HFFc6 (cell line): Measurements from ENCODE around the gene FGF9. TPM values are rescaled to one million over a fixed set of nuclear protein-coding genes. Genes with fewer than 3 reads are reported as not detected.

Source experiments
- DNase-seq: peaks from one replicate; pipeline ENCODE4 v3.0.0-alpha.2; 2018
- H3K27ac Mint-ChIP-seq: 2 replicates; pipeline ENCODE4 v1.8.0; 2020; ENCODE audit warnings: mild to moderate bottlenecking, mixed read lengths
- H3K27me3 Mint-ChIP-seq: 2 replicates; pipeline ENCODE4 v1.8.0; 2021; ENCODE audit warnings: mild to moderate bottlenecking, moderate library complexity, mixed read lengths; ENCODE audit not compliant: insufficient read depth
- H3K36me3 Mint-ChIP-seq: 2 replicates; pipeline ENCODE4 v1.8.0; 2021; ENCODE audit warnings: low read depth, mixed read lengths
- H3K4me1 Mint-ChIP-seq: 2 replicates; pipeline ENCODE4 v1.8.0; 2020; ENCODE audit warnings: low read depth, mixed read lengths
- H3K4me3 Mint-ChIP-seq: 2 replicates; pipeline ENCODE4 v1.8.0; 2020; ENCODE audit warnings: mild to moderate bottlenecking, moderate library complexity, mixed read lengths
- H3K9me3 Mint-ChIP-seq: 2 replicates; pipeline ENCODE4 v1.8.0; 2020; ENCODE audit warnings: mild to moderate bottlenecking, mixed read lengths
- long read RNA-seq: library from polyadenylated mRNA; unstranded; transcript quantifications from one replicate; pipeline ENCODE4 v2.0.0, GENCODE V29; 2019
- total RNA-seq, 6 experiments: library from RNA; stranded (reverse); fragmentation: NEBNext Ultra II Directional; extraction: Animal tissue kit (Norgen Biotek cat#: 25700); gene quantifications; 2 replicates in 1 of 6; 3 replicates in 5 of 6; pipeline ENCODE4 v1.2.3, GENCODE V29; 2021
- TF ChIP-seq, protein P1 (sequence below): fragments of 200-600 bp; sonication (generic); IDR thresholded peaks from 2 replicates; pipeline ENCODE4 v1.5.0; 2021; ENCODE audit warnings: antibody characterized with exemption, mild to moderate bottlenecking

The FGF9 gene
- not detected for total RNA-seq
- long read RNA-seq: 0 reads

DNA sequence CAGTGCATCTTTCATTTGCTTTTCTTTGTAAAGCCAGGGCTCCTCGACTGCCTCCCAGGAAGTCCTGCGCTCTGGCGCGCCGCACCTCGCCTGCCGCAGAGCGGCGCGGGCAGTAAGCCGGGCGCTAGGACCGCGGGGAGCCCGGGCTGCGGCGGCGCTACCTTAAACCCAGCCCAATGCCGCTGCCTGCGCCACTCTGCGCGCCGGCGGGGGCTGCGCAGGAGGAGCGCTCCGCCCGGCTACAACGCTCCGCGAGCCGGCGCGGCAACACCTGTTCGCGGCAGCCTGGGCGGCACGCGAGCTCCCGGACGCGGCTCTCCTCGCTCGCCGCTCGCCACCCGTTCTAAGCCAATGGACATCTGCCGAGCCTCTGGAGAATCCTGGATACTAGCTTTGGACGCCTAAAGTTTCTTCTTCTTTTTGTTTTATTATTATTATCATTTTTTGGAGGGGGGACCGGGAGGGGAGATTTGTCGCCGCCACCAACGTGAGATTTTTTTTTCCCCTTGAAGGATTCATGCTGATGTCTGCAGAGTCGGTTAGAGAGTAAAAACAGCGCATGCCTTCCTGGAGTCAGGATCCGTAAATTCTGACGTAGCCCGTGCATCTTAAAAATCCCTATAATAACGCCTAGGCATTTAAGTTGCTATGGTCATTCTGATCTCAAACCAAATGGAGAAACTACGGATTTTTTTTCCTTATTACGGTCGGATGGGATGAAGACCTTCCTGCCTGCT lies at the start of gene FGF9:
FGF9 (plus strand) TSS at position 191 of the 737 bp plus-strand sequence. CDS start 840 bp downstream, outside the sequence.
- peak; percentile 36 for DNase-seq
- Mint-ChIP-seq H3K36me3 (no peaks in the 10 kb centered on the region), H3K4me3 (peak within 1 kb of the TSS; percentile 93), H3K4me1 (peaks cover 22% of the 10 kb centered on the region), H3K9me3 (no peaks in the 10 kb centered on the region; the same call in 1 of the 2 replicates), H3K27me3 (peaks cover 45% of the 10 kb centered on the region), H3K27ac (no peak within 1 kb of the TSS)
- TF ChIP-seq, protein P1, sequence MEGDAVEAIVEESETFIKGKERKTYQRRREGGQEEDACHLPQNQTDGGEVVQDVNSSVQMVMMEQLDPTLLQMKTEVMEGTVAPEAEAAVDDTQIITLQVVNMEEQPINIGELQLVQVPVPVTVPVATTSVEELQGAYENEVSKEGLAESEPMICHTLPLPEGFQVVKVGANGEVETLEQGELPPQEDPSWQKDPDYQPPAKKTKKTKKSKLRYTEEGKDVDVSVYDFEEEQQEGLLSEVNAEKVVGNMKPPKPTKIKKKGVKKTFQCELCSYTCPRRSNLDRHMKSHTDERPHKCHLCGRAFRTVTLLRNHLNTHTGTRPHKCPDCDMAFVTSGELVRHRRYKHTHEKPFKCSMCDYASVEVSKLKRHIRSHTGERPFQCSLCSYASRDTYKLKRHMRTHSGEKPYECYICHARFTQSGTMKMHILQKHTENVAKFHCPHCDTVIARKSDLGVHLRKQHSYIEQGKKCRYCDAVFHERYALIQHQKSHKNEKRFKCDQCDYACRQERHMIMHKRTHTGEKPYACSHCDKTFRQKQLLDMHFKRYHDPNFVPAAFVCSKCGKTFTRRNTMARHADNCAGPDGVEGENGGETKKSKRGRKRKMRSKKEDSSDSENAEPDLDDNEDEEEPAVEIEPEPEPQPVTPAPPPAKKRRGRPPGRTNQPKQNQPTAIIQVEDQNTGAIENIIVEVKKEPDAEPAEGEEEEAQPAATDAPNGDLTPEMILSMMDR: no peak

DNA sequence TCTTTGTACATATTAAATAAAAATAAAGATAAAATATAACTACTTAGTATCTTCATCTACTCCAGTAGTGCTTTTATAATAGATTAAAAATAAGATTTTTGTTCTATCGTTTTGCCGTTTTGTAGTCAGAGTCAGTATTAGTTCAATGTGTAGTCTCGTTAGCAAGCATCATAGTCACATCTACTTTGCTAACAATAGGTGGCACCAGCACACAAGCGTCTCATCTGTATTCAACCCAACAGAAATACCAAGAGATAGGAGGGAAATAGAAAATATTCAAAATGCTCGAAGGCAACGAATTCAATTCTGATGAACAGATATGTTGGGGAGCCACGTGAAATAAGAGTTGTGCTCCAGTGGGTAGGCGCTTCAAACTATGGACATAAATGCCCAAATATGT lies 45.5 kb upstream of the FGF9 start:
- H3K36me3 Mint-ChIP-seq: no peaks in the 10 kb centered on the region
- peaks cover 18% of the 10 kb centered on the region for H3K27me3 Mint-ChIP-seq
- DNase-seq: peak; percentile 38
- H3K27ac Mint-ChIP-seq: no peak overlapping the region
- TF ChIP-seq, protein P1: peak; percentile 66
- H3K4me1 Mint-ChIP-seq: peaks cover 4% of the 10 kb centered on the region; the same call in 1 of the 2 replicates
- no peaks in the 10 kb centered on the region for H3K9me3 Mint-ChIP-seq
- no peak overlapping the region for H3K4me3 Mint-ChIP-seq

DNA sequence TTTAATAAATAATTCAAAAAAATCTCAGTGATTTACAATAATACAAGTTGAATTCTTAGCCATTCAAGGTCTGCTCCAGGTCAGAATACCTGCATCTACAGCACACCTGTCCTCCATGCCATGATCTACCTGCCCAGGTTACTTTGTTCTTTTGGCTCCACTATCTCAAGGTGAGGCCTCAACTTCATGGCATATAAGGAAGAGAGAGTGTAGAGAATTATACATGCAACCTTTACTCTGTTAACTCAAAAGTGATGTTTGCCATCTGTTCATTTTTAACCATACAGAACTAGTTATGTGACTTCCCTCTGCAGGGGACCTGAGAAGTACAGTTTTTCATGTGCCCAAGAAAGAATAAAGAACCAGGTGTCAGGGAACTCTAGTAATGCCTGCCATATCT lies 38.7 kb upstream of the FGF9 start:
- TF ChIP-seq, protein P1: no peak
- Mint-ChIP-seq H3K36me3 (no peaks in the 10 kb centered on the region), H3K9me3 (peaks cover 4% of the 10 kb centered on the region; the same call in 1 of the 2 replicates), H3K27me3 (peaks cover 16% of the 10 kb centered on the region), H3K4me1 (peaks cover 2% of the 10 kb centered on the region; the same call in 1 of the 2 replicates), H3K4me3 (no peak overlapping the region), H3K27ac (no peak overlapping the region)
- DNase-seq: no peak

DNA sequence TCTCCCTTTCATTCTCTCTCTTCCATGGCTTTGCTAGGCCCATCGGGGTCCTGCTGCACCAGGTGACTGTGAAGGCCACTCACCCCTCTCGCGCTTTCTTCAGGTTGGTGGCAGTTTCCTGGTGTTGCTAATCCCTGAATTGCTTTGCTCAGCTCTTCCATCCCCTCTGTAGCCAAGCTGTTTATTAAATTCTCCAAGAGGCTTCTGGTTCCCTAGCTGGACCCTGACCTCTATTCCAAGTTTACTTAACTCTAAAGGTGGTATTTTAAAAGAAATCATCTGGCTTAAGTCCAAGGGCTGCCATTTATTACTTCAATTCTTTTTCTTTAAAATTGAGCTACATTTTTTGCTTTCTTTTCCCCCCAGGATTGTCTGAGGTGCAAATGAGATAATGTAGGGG lies 34.2 kb upstream of the FGF9 start:
- no peak overlapping the region for H3K27ac Mint-ChIP-seq
- H3K36me3 Mint-ChIP-seq: no peaks in the 10 kb centered on the region
- DNase-seq: no peak
- TF ChIP-seq, protein P1: no peak
- no peaks in the 10 kb centered on the region; the same call in 1 of the 2 replicates for H3K9me3 Mint-ChIP-seq
- no peak overlapping the region for H3K4me3 Mint-ChIP-seq
- H3K4me1 Mint-ChIP-seq: peaks cover 12% of the 10 kb centered on the region
- peaks cover 8% of the 10 kb centered on the region for H3K27me3 Mint-ChIP-seq

DNA sequence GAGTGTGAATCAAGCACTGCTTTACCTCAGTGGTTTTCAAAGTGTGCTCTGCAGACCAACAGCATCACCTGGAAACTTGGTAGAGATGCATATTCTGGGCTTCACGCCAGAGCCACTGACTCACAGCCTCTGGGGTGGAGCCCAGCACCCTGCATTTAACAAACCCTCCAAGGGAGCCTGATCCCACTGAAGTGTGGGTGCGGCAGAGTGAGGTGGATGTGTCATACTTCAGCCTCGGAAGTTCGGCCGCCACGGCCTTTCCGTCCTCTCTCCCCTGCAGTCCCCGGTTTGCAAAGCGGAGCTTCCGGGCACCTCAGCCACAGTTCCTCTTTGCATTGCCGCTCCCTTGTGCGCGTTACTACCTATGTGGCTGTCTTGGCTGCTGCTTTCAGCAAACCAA lies 33.6 kb upstream of the FGF9 start:
- H3K4me1 Mint-ChIP-seq: peaks cover 12% of the 10 kb centered on the region
- H3K36me3 Mint-ChIP-seq: no peaks in the 10 kb centered on the region
- no peak overlapping the region; the same call in 1 of the 2 replicates for H3K4me3 Mint-ChIP-seq
- peaks cover 8% of the 10 kb centered on the region for H3K27me3 Mint-ChIP-seq
- TF ChIP-seq, protein P1: no peak
- no peaks in the 10 kb centered on the region for H3K9me3 Mint-ChIP-seq
- H3K27ac Mint-ChIP-seq: no peak overlapping the region
- peak; percentile 52 for DNase-seq
